NCI-H2029 (cell line): Measurements from ENCODE around the gene MYO18A.
"Not testable (repeated sequence)": the region's sequence is repeated elsewhere in the genome, so short reads cannot be mapped to it uniquely, and the experiment has no call there.

ENCODE experiments used
- DNase-seq: peaks from one replicate; lab custom pipeline; 2025; lab: John Stamatoyannopoulos, UW

MYO18A gene

GRCh38 chr17:29148790-29149430 is 31.3 kb downstream of the MYO18A start:
- peak; percentile 80 for DNase-seq

DNA sequence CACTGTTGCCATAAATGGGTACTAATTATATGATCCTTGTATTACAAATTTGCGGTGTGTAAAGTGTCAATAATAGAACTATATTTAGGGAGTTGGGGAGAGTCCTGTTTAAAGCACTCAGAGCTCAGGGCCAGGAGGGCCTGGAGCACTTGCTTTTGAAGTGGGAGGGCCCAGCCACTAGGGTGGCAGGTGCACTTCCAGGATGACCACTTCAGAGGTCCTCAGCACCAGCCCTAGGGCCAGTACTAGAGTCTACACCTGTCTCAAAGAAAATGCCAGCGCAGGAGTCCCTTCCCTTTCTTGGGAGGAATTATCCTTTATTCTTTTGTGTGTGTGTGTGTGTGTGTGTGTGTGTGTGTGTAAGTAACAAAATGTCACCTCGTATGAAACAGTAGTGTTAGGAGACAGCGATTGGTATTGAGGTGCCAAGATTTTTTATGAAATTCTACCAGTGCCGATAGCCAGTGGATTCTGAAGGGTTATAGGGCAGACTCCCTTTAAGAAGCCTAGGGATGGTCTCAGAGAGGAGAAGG is 31.9 kb downstream of the MYO18A start:
- DNase-seq = peak; percentile 51

GRCh38 chr17:29147682-29148081 is 32.5 kb downstream of the MYO18A start:
- DNase-seq = no peak

DNA sequence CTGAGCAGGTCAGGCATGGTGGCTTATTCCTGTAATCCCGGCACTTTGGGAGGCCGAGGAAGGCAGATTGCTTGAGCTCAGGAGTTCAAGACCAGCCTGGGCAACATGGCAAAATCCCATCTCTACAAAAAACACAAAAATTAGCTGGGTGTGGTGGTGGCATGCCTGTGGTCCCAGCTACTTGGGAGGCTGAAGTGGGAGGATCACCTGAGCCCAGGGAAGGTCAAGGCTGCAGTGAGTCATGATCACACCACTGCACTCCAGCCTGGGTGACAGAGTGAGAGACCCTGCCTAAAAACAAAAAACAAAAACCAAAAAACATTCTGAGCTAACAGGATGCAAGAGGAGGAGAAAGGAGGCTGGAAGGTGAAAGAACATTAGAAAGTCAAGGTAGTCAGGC is 33.0 kb downstream of the MYO18A start:
- not testable (repeated sequence) for DNase-seq

GRCh38 chr17:29146369-29146972 is 33.7 kb downstream of the MYO18A start:
- no peak for DNase-seq

GRCh38 chr17:29145289-29146073 is 34.7 kb downstream of the MYO18A start:
- DNase-seq = peak; percentile 87

DNA sequence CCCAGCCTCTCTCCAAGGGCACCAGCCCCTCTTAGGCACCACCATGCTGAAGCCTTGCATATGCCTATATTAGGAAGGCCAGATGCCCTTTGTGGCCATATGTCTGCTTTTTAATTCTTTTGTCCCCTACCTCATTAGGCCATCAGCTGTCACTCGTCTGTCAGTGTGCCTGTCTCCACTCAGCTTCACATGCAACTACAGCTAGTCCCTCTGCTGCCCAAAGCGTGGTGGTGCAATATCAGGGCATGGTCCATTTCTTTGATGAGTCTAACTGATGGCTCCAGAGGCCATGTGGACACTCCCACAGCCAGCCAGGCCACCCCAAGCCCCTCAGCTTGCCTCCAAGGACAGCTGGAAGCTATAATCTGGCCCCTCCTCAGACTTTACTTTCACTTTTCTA is 36.3 kb downstream of the MYO18A start:
- DNase-seq = no peak

DNA sequence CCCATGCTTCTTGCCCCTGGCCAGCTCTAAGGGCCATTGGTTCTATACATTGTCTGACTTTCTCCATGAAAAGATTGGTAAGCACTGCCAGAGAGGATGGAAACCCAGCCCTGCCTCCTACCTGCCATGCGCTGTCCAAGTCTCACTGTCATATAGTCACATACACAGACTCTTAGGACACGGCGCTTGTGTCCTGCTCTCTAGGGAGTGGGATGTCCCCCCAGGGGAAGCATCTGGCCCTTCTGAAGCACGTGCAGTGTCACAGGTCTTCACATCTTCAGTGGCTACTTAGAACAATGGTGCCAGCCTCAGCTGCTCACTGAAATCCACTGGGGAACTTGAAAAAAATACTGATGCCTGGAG is 38.7 kb downstream of the MYO18A start:
- no peak for DNase-seq

GRCh38 chr17:29140631-29141513 is 39.3 kb downstream of the MYO18A start:
- DNase-seq = no peak

DNA sequence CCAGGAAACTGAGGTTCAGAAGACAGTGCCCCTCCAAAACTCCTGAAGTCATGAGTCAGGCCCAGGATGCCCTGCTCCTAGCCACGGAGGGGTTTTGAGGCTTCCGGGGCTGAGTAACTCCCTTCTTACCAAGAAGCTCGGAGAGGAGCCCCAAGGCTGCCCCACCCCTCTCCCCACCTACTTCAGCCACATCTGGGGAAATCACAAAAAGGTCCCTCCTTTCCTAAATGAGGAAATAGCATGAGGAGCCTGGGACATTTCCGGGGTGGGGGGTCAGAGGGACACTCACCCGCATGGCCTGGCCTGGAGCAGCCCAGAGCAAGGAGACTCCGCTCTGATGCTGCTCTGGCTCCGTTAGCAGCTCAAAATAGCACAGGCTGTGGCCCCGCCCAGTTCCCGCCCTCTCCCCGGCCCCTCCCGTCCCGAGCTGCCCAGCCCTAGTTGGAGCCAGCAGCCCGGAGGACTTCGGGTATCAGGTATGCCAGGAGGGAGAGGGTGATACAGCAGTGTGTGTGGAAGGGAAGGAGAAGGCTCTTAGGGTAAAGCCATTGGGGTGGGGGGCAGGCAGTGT is 40.1 kb downstream of the MYO18A start:
- DNase-seq = peak; percentile 29

GRCh38 chr17:29138971-29139691 is 41.1 kb downstream of the MYO18A start:
- peak; percentile 35 for DNase-seq

- no peak for DNase-seq
Observed at GRCh38 chr17:29138184-29138955, 41.8 kb downstream of the MYO18A start.

DNA sequence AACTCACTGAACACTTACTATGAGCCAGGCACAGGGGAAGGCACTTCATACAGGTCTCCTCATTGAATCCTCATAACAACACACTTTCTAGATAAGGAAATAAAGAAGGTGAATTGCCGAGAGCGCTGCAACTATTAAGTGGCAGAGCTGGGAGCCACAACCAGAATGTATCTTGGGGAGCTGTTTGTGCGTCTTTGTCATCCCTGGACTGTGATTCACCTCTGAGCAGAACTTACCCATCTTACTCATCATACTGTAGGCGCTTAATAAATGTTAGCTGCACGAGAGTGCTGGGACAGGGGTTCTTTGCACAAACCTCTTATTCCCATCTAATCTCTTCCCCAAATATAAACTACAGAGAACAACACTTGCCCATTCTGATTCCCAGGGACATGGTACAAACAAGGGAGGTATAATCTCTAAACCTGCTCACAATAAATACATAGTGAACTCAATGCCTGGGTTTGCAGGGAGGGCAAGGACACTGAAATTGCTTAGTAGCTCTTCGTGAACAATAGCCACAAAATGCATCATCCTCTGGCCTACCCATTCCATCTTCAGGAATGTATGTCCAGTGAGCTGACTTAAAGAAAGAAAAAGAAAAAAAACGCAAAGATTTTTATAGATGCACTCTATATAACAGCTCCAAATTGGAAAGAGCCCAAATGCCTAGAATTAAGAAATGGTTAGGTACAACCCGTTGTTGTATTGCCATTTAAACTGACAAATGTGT is 43.0 kb downstream of the MYO18A start:
- no peak for DNase-seq

DNA sequence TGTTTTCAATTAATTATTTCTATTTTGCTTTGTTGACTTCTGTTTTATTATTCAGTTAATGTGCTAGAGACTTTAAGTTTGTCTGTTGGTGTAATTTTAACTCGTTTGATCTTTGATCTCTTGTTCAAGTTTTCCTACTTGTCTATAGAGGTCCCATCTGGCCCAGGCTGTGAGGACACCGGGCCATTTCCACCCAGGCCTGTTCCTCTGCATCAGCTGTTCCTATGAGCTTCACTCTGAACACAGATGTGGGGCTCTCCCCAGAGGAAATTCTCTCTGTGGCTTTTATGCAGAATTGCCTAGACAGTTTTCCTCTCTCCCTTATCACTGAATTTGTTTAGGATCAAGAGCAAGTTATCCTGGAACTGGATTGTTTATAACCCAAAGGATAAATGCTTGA is 44.7 kb downstream of the MYO18A start:
- no peak for DNase-seq

- DNase-seq = no peak
Observed at GRCh38 chr17:29133121-29133713, 47.0 kb downstream of the MYO18A start.

GRCh38 chr17:29131814-29132682 is 48.1 kb downstream of the MYO18A start:
- DNase-seq = no peak

GRCh38 chr17:29129731-29130130 is 50.5 kb downstream of the MYO18A start:
- peak; percentile 76 for DNase-seq

- no peak for DNase-seq
Observed at GRCh38 chr17:29127840-29128239, 52.4 kb downstream of the MYO18A start.
